HFFc6 (cell line): ENCODE results near the gene FGGY. TPM values are rescaled to one million over a fixed set of nuclear protein-coding genes. Genes with fewer than 3 reads are reported as not detected.

ENCODE experiments used
- DNase-seq: peaks from one replicate; pipeline ENCODE4 v3.0.0-alpha.2; 2018
- H3K27ac Mint-ChIP-seq: 2 replicates; pipeline ENCODE4 v1.8.0; 2020; ENCODE audit warnings: mild to moderate bottlenecking, mixed read lengths
- H3K27me3 Mint-ChIP-seq: 2 replicates; pipeline ENCODE4 v1.8.0; 2021; ENCODE audit warnings: mild to moderate bottlenecking, moderate library complexity, mixed read lengths; ENCODE audit not compliant: insufficient read depth
- H3K36me3 Mint-ChIP-seq: 2 replicates; pipeline ENCODE4 v1.8.0; 2021; ENCODE audit warnings: low read depth, mixed read lengths
- H3K4me1 Mint-ChIP-seq: 2 replicates; pipeline ENCODE4 v1.8.0; 2020; ENCODE audit warnings: low read depth, mixed read lengths
- H3K4me3 Mint-ChIP-seq: 2 replicates; pipeline ENCODE4 v1.8.0; 2020; ENCODE audit warnings: mild to moderate bottlenecking, moderate library complexity, mixed read lengths
- H3K9me3 Mint-ChIP-seq: 2 replicates; pipeline ENCODE4 v1.8.0; 2020; ENCODE audit warnings: mild to moderate bottlenecking, mixed read lengths
- CTCF ChIP-seq: fragments of 200-600 bp; sonication (generic); IDR thresholded peaks from 2 replicates; pipeline ENCODE4 v1.5.0; 2021; ENCODE audit warnings: antibody characterized with exemption, mild to moderate bottlenecking
- total RNA-seq, 6 experiments: library from RNA; stranded (reverse); fragmentation: NEBNext Ultra II Directional; extraction: Animal tissue kit (Norgen Biotek cat#: 25700); gene quantifications; 2 replicates in 1 of 6; 3 replicates in 5 of 6; pipeline ENCODE4 v1.2.3, GENCODE V29; 2021

Gene FGGY
- total RNA-seq, 6 experiments from 2014 or later = 16.4 to 20.1 (median 18.7) TPM

GRCh38 chr1:59683197-59683596, 386.3 kb downstream of the FGGY start:
- DNase-seq = no peak
- no peak for TF ChIP-seq CTCF
- Mint-ChIP-seq H3K4me1 (peaks cover 12% of the 10 kb centered on the region), H3K9me3 (no peaks in the 10 kb centered on the region), H3K27me3 (no peaks in the 10 kb centered on the region), H3K4me3 (no peak overlapping the region), H3K36me3 (no peaks in the 10 kb centered on the region), H3K27ac (no peak overlapping the region)

- no peak for TF ChIP-seq CTCF
- no peak for DNase-seq
- Mint-ChIP-seq H3K9me3 (no peaks in the 10 kb centered on the region), H3K27ac (no peak overlapping the region), H3K4me3 (no peak overlapping the region), H3K27me3 (no peaks in the 10 kb centered on the region), H3K4me1 (peaks cover 6% of the 10 kb centered on the region; the same call in 1 of the 2 replicates), H3K36me3 (no peaks in the 10 kb centered on the region)
Measured at GRCh38 chr1:59684698-59685097, 387.8 kb downstream of the FGGY start.

GRCh38 chr1:59685101-59685500, 388.2 kb downstream of the FGGY start:
- no peaks in the 10 kb centered on the region for H3K27me3 Mint-ChIP-seq
- peaks cover 6% of the 10 kb centered on the region; the same call in 1 of the 2 replicates for H3K4me1 Mint-ChIP-seq
- H3K27ac Mint-ChIP-seq = no peak overlapping the region
- H3K4me3 Mint-ChIP-seq = no peak overlapping the region
- no peaks in the 10 kb centered on the region for H3K36me3 Mint-ChIP-seq
- no peaks in the 10 kb centered on the region for H3K9me3 Mint-ChIP-seq
- TF ChIP-seq CTCF = no peak
- DNase-seq = no peak

GRCh38 chr1:59685666-59686065, 388.8 kb downstream of the FGGY start:
- H3K4me3 Mint-ChIP-seq = no peak overlapping the region
- no peaks in the 10 kb centered on the region for H3K27me3 Mint-ChIP-seq
- H3K9me3 Mint-ChIP-seq = no peaks in the 10 kb centered on the region

GRCh38 chr1:59686170-59686569, 389.3 kb downstream of the FGGY start:
- H3K36me3 Mint-ChIP-seq = no peaks in the 10 kb centered on the region
- peaks cover 6% of the 10 kb centered on the region; the same call in 1 of the 2 replicates for H3K4me1 Mint-ChIP-seq
- H3K9me3 Mint-ChIP-seq = no peaks in the 10 kb centered on the region
- no peak overlapping the region for H3K4me3 Mint-ChIP-seq
- no peak overlapping the region for H3K27ac Mint-ChIP-seq
- no peak for DNase-seq
- no peak for TF ChIP-seq CTCF
- no peaks in the 10 kb centered on the region for H3K27me3 Mint-ChIP-seq

More at GRCh38 chr1:59685666-59686065, 388.8 kb downstream of the FGGY start:
- TF ChIP-seq CTCF = no peak
- Mint-ChIP-seq H3K4me1 (peaks cover 6% of the 10 kb centered on the region; the same call in 1 of the 2 replicates), H3K36me3 (no peaks in the 10 kb centered on the region), H3K27ac (no peak overlapping the region)
- DNase-seq = no peak

- DNase-seq = no peak
- H3K4me1 Mint-ChIP-seq = peaks cover 9% of the 10 kb centered on the region
- no peaks in the 10 kb centered on the region for H3K27me3 Mint-ChIP-seq
- H3K27ac Mint-ChIP-seq = no peak overlapping the region
- no peak for TF ChIP-seq CTCF
- H3K9me3 Mint-ChIP-seq = no peaks in the 10 kb centered on the region
- no peak overlapping the region for H3K4me3 Mint-ChIP-seq
- no peaks in the 10 kb centered on the region for H3K36me3 Mint-ChIP-seq
Measured at GRCh38 chr1:59686574-59686973, 389.7 kb downstream of the FGGY start.
